HUES64 (cell line): ENCODE measurements around the gene CCDC92B.

ENCODE experiments used
- H3K27ac ChIP-seq: 2 replicates; pipeline ENCODE4 v1.7.0; 2013; ENCODE audit warnings: low read depth, low read length, inconsistent platforms
- H3K27me3 ChIP-seq: 2 replicates; pipeline ENCODE4 v1.6.1; 2013; ENCODE audit warnings: mild to moderate bottlenecking, low read length; ENCODE audit not compliant: insufficient read depth
- H3K36me3 ChIP-seq: 2 replicates; pipeline ENCODE4 v1.6.1; 2013; ENCODE audit warnings: mild to moderate bottlenecking, low read length; ENCODE audit not compliant: insufficient read depth
- H3K4me1 ChIP-seq: 2 replicates; pipeline ENCODE4 v1.6.1; 2013; ENCODE audit warnings: mild to moderate bottlenecking, low read length, moderate library complexity; ENCODE audit not compliant: insufficient read depth
- H3K4me3 ChIP-seq: 2 replicates; pipeline ENCODE4 v1.5.1; 2013; ENCODE audit warnings: mild to moderate bottlenecking, low read length, moderate library complexity
- H3K9ac ChIP-seq: 2 replicates; pipeline ENCODE4 v1.6.1; 2013; ENCODE audit warnings: mild to moderate bottlenecking, low read depth, low read length
- H3K9me3 ChIP-seq: 2 replicates; pipeline ENCODE4 v1.6.1; 2013; ENCODE audit warnings: low read depth, low read length; ENCODE audit not compliant: insufficient read depth
- WGBS: fragments of 150-250, 120-280 bp; methylation state at CpG from one replicate; pipeline ENCODE4 v1.1.7; 2013; ENCODE audit warnings: missing lambda C conversion rate; 5-methylcytosine and 5-hydroxymethylcytosine counted together

Gene CCDC92B

DNA sequence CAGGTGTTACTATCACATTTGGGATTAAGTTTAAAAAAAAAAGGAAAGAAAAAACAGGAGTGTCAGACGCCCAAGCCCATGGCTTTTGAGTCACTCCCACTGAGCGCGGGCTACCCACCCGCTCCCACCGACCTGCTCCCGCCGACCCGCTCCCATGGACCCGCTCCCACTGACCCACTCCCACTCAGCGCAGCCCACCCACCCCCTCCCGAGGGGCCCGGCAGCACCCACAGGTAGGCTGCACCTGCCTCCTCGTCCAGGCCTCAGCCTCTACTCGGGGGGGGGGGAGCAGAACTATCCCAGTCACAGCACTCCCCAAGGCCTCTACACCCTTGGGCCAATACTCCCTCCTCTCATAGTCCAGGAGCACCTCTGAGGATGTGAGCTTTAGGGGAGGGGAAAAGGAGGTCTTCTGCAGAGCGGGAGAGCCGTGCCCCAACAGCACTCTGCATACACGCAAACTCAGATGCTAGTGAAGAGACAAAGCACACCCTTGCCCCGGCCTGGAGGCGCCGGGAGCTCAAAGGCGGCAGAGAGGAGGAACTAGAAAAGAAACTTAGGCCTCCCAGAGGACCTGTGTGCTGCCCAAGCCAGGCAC lies 40.8 kb downstream of the CCDC92B start:
- H3K27ac ChIP-seq = no peak overlapping the region
- 92% methylated on average over 21 of the region's 21 CpGs for WGBS
- no peak overlapping the region for H3K9ac ChIP-seq
- H3K36me3 ChIP-seq = peaks cover 7% of the 10 kb centered on the region; the same call in 1 of the 2 replicates
- H3K4me3 ChIP-seq = no peak overlapping the region
- no peaks in the 10 kb centered on the region for H3K9me3 ChIP-seq
- peaks cover 22% of the 10 kb centered on the region for H3K27me3 ChIP-seq
- H3K4me1 ChIP-seq = peaks cover 26% of the 10 kb centered on the region

DNA sequence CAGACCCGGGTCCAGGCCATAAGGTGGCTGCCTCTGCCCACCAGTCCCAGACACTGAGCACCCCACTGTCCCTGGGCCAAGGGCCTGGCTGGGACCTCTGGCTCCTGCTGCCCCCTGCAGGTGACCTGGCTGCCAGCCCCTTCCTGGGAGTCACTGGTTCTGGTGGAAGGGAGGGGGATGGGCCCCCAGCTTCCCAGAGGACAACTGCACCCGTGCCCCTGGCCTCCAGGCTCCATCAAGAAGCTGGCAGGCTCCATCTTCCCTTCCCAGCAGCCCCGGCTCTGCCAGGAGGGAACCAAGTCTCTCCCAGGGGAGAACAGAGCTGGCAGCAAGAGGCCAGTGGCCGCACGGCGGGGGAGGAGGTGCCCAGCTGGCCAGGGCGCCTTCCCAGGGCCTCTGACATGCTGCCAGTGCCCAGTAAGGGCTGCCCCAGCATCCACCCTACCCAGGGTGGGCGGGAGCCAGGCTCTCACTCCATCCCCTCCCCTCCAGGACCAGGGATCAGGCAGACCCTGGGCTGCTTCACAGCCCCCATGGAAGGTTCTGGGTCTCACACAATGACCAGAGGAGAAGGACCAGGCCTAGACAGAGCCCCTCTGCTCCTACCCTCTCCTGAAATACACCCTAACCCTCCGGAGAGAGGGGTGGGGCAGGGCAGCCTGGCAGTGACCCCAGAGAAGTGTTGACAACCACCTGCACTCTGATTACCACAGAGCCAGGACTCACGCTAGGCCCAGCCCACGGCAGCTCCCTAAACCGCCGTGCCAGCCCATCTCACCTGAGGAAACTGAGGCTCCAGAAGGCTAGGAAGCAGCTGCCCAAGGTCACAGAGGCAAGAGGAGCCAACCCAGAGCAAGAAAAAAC lies 41.5 kb downstream of the CCDC92B start:
- H3K4me3 ChIP-seq = no peak overlapping the region
- no peak overlapping the region for H3K9ac ChIP-seq
- peaks cover 15% of the 10 kb centered on the region for H3K36me3 ChIP-seq
- peaks cover 26% of the 10 kb centered on the region for H3K4me1 ChIP-seq
- H3K27me3 ChIP-seq = peaks cover 22% of the 10 kb centered on the region
- H3K27ac ChIP-seq = no peak overlapping the region
- no peaks in the 10 kb centered on the region for H3K9me3 ChIP-seq
- WGBS = 88% methylated on average over 13 of the region's 13 CpGs

DNA sequence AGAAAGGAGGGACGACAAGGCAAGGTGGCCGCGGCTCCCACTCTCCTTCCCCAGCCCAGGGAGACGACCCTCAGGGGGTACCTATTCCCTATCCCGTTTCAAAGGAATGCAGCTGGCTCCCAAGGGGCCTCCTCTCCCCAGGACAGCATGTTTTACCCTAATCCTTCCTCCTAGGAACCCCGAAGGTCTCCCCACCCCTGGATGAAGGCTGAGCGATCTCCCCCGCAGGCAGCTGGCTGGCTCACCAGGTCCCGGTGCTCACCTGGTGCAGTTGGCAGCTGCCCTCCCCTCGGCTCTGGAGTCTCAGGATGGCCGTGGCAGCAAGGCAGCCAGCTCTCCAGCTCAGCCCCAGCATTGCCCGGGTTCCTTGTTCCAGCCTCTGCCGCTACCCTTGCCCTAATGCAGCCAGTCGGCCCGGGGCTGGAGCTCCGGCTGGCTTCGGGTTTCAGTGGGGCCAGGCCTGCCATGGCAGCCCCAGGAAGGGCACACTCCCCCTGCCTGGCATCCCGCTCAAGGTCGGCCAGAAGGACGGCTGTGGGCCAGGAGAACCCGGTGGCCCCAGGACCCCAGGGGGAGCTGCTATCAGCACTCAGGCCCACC lies 42.4 kb downstream of the CCDC92B start:
- WGBS = 93% methylated on average over 20 of the region's 21 CpGs
- peaks cover 14% of the 10 kb centered on the region for H3K27me3 ChIP-seq
- H3K4me1 ChIP-seq = peaks cover 26% of the 10 kb centered on the region
- H3K36me3 ChIP-seq = peaks cover 24% of the 10 kb centered on the region
- no peaks in the 10 kb centered on the region for H3K9me3 ChIP-seq
- no peak overlapping the region for H3K4me3 ChIP-seq
- H3K9ac ChIP-seq = no peak overlapping the region; the same call in 1 of the 2 replicates
- H3K27ac ChIP-seq = no peak overlapping the region

DNA sequence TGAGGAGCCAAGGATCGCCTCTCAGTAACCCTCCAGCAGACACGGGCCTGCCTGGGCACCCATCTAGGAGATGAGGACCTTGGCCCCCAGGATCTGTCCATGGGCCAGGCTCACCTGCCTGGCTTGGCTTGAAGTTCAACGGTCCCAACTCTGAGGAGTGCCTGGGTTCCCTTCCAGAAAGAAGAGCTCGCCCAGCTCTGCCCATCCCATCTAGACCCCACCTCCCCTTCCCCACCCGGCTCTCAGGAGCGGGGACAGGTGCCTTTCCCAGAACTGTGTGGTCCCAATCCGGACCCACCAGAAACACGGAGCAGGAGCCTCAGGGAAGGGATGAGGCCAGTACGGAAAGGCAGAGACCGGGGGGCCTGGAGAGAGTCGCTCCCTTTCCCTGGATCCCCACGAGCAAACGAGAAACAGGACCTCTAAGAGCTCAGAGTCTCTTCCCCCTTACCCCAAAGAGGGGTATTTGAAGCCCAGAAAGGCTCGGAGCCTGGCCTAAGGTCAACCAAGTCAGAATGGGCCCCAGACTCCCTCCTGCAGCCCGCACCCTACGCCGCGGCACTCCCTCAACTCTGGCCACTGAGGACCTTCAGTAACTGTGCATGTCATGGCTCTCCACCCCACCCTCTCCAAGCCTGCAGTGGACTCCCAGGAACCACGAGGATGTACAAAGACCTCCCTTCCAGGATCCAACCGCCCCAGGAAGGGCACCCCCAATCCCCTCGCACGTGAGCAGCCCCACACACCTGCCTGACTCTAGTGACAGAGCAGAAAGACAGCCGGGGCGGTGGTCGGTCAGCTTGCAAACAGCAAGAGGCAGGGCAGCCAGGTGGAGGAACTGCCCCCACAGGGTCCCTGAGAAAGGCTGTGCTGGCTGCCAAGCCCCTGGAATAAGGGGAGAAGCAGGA lies 43.3 kb downstream of the CCDC92B start:
- Histone ChIP-seq H3K9ac (no peak overlapping the region), H3K9me3 (no peaks in the 10 kb centered on the region), H3K4me3 (no peak overlapping the region), H3K27ac (no peak overlapping the region), H3K27me3 (peaks cover 10% of the 10 kb centered on the region), H3K36me3 (peaks cover 33% of the 10 kb centered on the region), H3K4me1 (peaks cover 26% of the 10 kb centered on the region)
- WGBS = 93% methylated on average over 25 of the region's 25 CpGs

DNA sequence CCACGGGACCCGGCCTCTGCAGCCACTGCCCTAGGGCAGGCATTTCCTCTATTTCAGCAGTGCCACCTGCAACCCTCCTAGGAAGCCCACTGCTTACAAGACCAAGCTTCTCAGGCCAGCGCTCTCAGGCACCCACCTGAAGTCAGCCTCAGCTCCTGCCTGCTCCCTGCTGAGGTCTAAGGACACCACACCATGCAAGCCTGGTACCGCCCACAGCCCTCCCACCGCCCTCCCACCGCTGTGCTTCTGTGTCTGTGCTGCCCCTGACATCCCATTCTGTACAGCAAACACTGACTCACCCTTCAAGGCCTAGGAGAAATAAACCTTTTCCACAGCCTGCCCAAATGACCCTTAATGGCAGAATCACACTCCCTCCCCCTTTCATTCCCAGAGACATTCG lies 44.2 kb downstream of the CCDC92B start:
- H3K27ac ChIP-seq = no peak overlapping the region
- H3K27me3 ChIP-seq = peaks cover 1% of the 10 kb centered on the region; the same call in 1 of the 2 replicates
- peaks cover 23% of the 10 kb centered on the region for H3K4me1 ChIP-seq
- WGBS = 83% methylated on average over 7 of the region's 7 CpGs
- H3K9ac ChIP-seq = no peak overlapping the region
- H3K9me3 ChIP-seq = no peaks in the 10 kb centered on the region
- peaks cover 42% of the 10 kb centered on the region for H3K36me3 ChIP-seq
- H3K4me3 ChIP-seq = no peak overlapping the region

DNA sequence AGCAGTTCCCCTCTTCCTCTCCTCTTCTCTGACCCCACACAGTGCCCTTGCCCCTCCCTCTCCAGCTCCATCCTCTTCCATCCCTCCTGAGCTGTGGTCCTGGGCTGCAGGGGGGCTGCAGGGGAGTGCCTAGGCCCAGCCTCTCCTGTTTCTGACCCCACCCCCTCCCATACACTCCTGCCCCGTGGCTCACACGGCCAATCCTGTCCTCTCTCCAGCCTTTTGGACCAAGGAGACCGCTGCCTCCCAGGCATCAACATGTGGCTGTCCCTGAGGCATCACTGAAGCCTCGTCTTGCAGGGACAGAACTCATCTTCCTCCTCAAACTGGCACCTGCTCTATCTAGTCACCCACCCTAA lies 44.6 kb downstream of the CCDC92B start:
- WGBS = 63% methylated on average over 4 of the region's 4 CpGs
- Histone ChIP-seq H3K4me1 (peaks cover 19% of the 10 kb centered on the region), H3K27ac (no peak overlapping the region), H3K9me3 (no peaks in the 10 kb centered on the region), H3K4me3 (no peak overlapping the region), H3K36me3 (peaks cover 45% of the 10 kb centered on the region), H3K9ac (no peak overlapping the region), H3K27me3 (no peaks in the 10 kb centered on the region)

DNA sequence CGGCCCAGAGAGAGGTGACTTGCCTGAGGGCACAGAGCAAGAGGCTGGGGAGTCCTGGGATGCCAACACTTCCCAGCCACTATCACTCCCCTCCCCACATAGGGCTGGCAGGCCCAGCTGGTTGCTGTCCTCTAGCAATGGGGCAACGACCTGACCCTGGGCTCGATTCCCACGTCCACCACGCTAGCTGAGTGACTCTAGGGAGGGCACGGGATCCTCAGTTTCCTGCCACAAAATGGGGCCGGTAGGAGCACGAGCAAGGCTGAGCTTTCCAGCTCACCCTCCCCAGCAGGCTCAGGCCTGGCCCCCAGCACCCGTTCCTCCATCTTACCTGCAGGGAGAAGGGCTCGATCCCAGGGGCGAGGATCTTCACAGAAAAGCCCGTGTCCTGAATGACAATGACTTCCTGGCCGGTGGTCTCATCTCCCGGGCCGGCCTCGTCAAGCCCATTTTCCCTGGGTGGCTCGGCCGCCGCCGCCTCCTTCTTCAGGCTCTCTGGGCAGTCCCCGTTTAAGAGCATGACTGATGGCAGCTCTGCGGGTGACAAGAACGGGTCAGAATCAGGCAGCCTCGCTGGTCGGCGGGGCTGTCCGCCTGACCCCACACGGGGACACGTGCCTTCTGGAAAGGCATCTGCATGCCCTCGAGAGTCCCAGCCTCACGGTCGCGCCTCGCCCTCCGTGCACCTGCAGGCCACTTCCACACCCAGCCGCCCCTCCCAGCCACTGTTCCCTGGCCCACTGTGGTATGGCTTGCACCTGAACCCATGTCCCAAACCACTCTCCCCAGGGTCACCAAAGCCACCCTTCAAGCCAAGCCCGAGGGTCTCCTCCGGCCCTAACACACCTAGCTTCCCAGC lies 45.2 kb downstream of the CCDC92B start:
- WGBS = 89% methylated on average over 38 of the region's 38 CpGs
- Histone ChIP-seq H3K4me3 (no peak overlapping the region), H3K27me3 (no peaks in the 10 kb centered on the region), H3K36me3 (peaks cover 48% of the 10 kb centered on the region), H3K4me1 (peaks cover 16% of the 10 kb centered on the region), H3K9me3 (no peaks in the 10 kb centered on the region), H3K9ac (no peak overlapping the region), H3K27ac (no peak overlapping the region)

DNA sequence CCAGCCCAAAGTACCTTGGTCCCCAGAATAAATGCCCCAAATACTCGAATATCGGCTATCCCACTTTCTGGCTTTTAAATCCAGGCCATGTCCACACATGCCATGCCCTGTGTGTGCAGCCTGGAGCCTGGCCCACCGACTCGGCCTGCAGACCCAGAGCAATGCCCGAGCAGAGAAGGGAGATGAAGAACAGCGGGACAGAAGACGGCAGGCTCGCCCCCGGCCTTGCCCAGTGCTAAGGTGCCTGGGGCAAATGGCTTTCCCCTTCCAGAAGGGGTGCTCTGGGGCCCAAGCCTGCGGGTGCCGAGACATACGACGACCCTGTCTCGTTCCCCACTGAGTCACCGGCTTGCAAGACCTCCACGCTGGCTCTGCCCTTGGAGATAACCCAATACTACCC lies 45.8 kb downstream of the CCDC92B start:
- 94% methylated on average over 16 of the region's 16 CpGs for WGBS
- no peak overlapping the region for H3K4me3 ChIP-seq
- H3K27ac ChIP-seq = no peak overlapping the region
- peaks cover 54% of the 10 kb centered on the region for H3K36me3 ChIP-seq
- no peak overlapping the region for H3K9ac ChIP-seq
- no peaks in the 10 kb centered on the region for H3K9me3 ChIP-seq
- H3K4me1 ChIP-seq = peaks cover 15% of the 10 kb centered on the region
- no peaks in the 10 kb centered on the region for H3K27me3 ChIP-seq

DNA sequence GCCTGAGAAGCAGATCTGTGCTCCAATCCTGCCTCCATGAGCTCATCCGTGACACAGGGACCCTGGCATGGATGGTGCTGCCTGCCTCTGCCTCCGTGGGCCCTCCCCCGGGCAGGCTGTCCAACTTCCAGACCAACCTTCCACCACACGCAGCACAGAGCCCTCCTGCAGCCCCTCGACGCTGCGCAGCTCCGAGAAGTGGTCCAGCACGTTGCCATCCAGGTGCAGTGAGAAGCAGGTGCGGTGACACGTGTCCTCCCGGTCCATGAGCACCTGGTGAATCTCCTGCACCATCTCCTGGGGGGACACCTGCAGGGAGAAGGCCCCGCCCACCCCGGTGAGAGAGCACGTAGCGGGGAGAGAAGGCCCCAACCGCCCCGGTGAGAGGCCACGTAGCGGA lies 46.3 kb downstream of the CCDC92B start:
- WGBS = 94% methylated on average over 20 of the region's 20 CpGs
- no peak overlapping the region for H3K27ac ChIP-seq
- H3K4me1 ChIP-seq = peaks cover 13% of the 10 kb centered on the region
- no peaks in the 10 kb centered on the region for H3K27me3 ChIP-seq
- no peak overlapping the region for H3K9ac ChIP-seq
- H3K36me3 ChIP-seq = peaks cover 58% of the 10 kb centered on the region
- H3K4me3 ChIP-seq = no peak overlapping the region
- H3K9me3 ChIP-seq = no peaks in the 10 kb centered on the region

DNA sequence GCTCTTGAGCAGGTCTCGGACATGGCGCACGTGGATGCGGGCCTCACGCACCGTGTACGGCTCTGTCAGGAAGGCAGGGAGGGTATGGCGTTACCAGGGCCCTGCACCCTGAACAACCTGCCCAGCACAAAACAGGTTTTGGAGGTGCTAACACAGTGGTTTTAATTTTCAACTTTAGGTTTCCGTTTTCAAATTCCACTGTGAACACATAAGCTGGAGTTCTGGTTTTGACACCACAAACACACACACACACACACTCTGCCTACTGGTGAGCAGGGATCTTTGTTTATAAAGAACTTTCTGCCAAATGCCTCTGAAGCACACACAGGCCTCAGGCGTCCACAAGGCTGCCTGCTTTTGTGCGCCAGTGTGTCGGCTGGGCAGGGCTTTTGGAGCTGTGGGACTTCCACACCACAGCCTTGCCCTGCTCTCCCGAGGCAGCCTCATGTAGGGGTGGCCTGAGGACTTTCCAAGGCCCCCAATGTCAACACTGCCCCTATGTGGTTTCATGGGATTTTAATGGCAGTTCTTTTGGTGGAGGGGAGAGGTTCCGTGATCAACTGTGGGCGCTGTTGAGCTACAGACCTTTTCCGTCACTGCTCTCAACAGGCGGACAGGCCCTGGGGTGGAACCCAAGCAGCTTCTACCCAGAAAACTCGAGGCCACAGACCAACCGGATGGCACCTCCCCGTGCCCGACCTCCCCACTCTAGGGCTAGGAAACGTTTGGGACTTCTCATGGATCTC lies 47.3 kb downstream of the CCDC92B start:
- no peaks in the 10 kb centered on the region for H3K27me3 ChIP-seq
- peaks cover 10% of the 10 kb centered on the region; the same call in 1 of the 2 replicates for H3K4me1 ChIP-seq
- no peak overlapping the region for H3K4me3 ChIP-seq
- WGBS = 93% methylated on average over 22 of the region's 22 CpGs
- H3K9ac ChIP-seq = no peak overlapping the region
- peaks cover 67% of the 10 kb centered on the region for H3K36me3 ChIP-seq
- no peaks in the 10 kb centered on the region for H3K9me3 ChIP-seq
- no peak overlapping the region for H3K27ac ChIP-seq
